Right lobe of liver (tissue), 6 donors: ENCODE measurements around the gene ZNF576. TPM values are rescaled to one million over a fixed set of nuclear protein-coding genes. Genes with fewer than 3 reads are reported as not detected.

ENCODE experiments used
- ATAC-seq, 4 donors: fragments of 200-7000 bp; cut with Tn5 transposase; one replicate each; pipeline ENCODE4 v1.9.1; 2020; ENCODE audit warnings: mild to moderate bottlenecking in 4 of 4, moderate library complexity in 4 of 4
- DNase-seq, 3 donors: peaks; one replicate each; pipeline ENCODE4 v3.0.0-alpha.2; 2020
- H3K27ac ChIP-seq, 3 donors: fragments of 200-600 bp; one replicate each; pipeline ENCODE4 v1.8.0; 2022
- H3K27me3 ChIP-seq, 2 donors: fragments of 200-600 bp; one replicate each; pipeline ENCODE4 v1.8.0; 2022
- H3K36me3 ChIP-seq, 4 donors: fragments of 200-600 bp; sonication (generic) in 1 of 4; one replicate each; pipeline versions ENCODE4 v1.5.1 to v1.8.0; 2017 to 2022; ENCODE audit warnings: control low read depth in 1 of 4
- H3K4me1 ChIP-seq, 4 donors: fragments of 200-600 bp; sonication (generic) in 1 of 4; one replicate each; pipeline versions ENCODE4 v1.5.1 to v1.8.0; 2017 to 2022; ENCODE audit warnings: control low read depth in 1 of 4
- H3K4me3 ChIP-seq, 3 donors: fragments of 200-600 bp; one replicate each; pipeline ENCODE4 v1.8.0; 2022
- H3K9me3 ChIP-seq, 4 donors: fragments of 200-600 bp; sonication (generic) in 1 of 4; one replicate each; pipeline versions ENCODE4 v1.5.1 to v1.8.0; 2017 to 2022; ENCODE audit warnings: control low read depth in 1 of 4
- POLR2A ChIP-seq: fragments of 450-650 bp; IDR thresholded peaks from one replicate; pipeline ENCODE4 v1.6.1; 2017; ENCODE audit warnings: antibody characterized with exemption, mild to moderate bottlenecking
- WGBS: methylation state at CpG from one replicate; pipeline ENCODE4 v1.1.6; 2018; ENCODE audit warnings: low coverage, low lambda C conversion rate; ENCODE audit not compliant: insufficient coverage; ENCODE audit errors: missing lambda C conversion rate; 5-methylcytosine and 5-hydroxymethylcytosine counted together
- intact Hi-C, 2 donors: fragments of 100-400 bp; cut with DNase I; formaldehyde crosslinking; loops; one replicate each; pipeline versions ENCODE4 v1.11.2 to v1.14.1; 2022
- total RNA-seq, 6 experiments: library from RNA; depleted of rRNA in 2 of 6; stranded (reverse); fragments of >200 nt in 2 of 6; fragmentation: NEBNext Ultra II Directional in 3 of 6; extraction: Animal tissue kit (Norgen Biotek cat#: 25700) in 3 of 6; gene quantifications; one replicate each; pipeline versions ENCODE4 v1.1.0 to v1.2.4, GENCODE V29; 2016 to 2023
- TF ChIP-seq, protein P1 (sequence below), 4 donors: fragments of 200-600 bp in 3 of 4; fragments of 450-650 bp in 1 of 4; IDR thresholded peaks; one replicate each; pipeline versions ENCODE4 v1.5.1 to v1.8.0; 2016 to 2022; ENCODE audit warnings: antibody characterized with exemption in 4 of 4, mild to moderate bottlenecking in 2 of 4
- donor health status: DM: no; HTN: yes; CAD: no.
- donor health status: DM: no; HTN: no; CAD: no.
- donor health status: DM: no; HTN: no; CAD: no.
- donor health status: DM: no; HTN: yes; CAD: no.
- donor health status: DM: no; HTN: yes; CAD: no.

The ZNF576 gene
- total RNA-seq, 6 experiments from 2014 or later, result 7.7 to 15.8 (median 10.3) TPM

DNA sequence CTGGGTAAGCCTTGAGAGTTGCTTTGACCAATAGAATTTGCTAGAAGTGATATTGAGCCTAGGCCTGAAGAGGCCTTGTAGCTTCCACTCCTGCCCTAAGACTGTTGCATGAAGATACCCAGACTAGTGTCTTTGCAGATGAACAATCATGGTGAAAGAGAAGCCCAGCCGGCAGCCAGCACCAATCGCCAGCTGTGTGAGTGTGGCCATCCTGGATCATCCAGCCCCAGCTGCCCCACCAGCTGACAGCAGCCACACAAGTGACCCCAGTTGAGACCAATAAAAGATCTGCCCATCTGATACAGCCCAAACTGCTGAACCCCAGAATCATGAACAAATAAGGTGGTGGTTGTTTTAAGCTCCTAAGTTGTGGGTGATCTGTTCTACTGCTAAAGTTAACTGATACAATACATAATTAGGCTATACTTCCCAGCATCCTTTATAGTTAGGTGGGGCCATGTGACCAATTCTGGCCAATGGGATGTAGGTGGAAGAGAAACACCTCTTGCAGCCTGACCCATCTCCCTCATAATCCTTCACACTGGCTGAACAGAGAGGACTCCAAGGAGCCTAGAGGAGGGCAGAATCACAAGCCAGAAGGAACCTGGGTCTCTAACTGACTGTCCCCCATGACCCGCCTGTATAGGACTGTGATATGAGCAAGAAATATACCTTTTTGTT is 32.4 kb downstream of the ZNF576 start:
- DNase-seq (no peak), ATAC-seq (no peak)
- H3K4me1 ChIP-seq, result no peaks in the 10 kb centered on the region
- H3K27ac ChIP-seq, result no peak overlapping the region
- H3K9me3 ChIP-seq, result no peaks in the 10 kb centered on the region
- no peaks in the 10 kb centered on the region for H3K36me3 ChIP-seq
- no peak overlapping the region for H3K4me3 ChIP-seq
- intact Hi-C loops, result no loop called here
- H3K27me3 ChIP-seq, result no peaks in the 10 kb centered on the region
- TF ChIP-seq, protein P1, sequence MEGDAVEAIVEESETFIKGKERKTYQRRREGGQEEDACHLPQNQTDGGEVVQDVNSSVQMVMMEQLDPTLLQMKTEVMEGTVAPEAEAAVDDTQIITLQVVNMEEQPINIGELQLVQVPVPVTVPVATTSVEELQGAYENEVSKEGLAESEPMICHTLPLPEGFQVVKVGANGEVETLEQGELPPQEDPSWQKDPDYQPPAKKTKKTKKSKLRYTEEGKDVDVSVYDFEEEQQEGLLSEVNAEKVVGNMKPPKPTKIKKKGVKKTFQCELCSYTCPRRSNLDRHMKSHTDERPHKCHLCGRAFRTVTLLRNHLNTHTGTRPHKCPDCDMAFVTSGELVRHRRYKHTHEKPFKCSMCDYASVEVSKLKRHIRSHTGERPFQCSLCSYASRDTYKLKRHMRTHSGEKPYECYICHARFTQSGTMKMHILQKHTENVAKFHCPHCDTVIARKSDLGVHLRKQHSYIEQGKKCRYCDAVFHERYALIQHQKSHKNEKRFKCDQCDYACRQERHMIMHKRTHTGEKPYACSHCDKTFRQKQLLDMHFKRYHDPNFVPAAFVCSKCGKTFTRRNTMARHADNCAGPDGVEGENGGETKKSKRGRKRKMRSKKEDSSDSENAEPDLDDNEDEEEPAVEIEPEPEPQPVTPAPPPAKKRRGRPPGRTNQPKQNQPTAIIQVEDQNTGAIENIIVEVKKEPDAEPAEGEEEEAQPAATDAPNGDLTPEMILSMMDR (IDR thresholded peaks at IDR 0.05), result no peak
- no peak for TF ChIP-seq POLR2A
- WGBS, result 83% methylated on average over 2 of the region's 3 CpGs

- Histone ChIP-seq H3K36me3 (no peaks in the 10 kb centered on the region), H3K27me3 (no peaks in the 10 kb centered on the region), H3K4me1 (no peaks in the 10 kb centered on the region), H3K9me3 (no peaks in the 10 kb centered on the region), H3K27ac (no peak overlapping the region), H3K4me3 (no peak overlapping the region)
- DNase-seq (no peak), ATAC-seq (no peak)
- intact Hi-C loops, result no loop called here
- 90% methylated on average over 4 of the region's 5 CpGs for WGBS
- TF ChIP-seq POLR2A, result no peak
- TF ChIP-seq, protein P1 (IDR thresholded peaks at IDR 0.05), result no peak
Measured at GRCh38 chr19:43631491-43631890, 35.1 kb downstream of the ZNF576 start.

DNA sequence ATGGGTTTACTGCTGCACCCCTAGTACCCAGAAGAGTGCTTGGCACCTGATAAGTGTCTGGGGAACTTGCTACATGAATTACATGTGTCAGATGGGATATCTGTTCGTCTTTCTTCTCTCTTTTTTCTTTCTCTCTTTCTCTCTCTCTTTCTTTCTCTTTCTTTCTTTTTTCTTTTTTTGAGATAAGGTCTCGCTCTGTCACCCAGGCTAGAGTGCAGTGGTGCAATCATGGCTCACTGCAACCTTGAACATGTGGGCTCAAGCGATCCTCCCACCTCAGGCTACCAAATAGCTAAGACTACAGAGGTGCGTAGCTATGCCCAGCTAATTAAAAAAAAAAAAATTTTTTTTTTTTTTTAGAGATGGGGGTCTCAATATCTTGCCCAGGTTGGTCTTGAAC is 37.1 kb downstream of the ZNF576 start:
- no peak for DNase-seq
- Histone ChIP-seq H3K4me1 (no peaks in the 10 kb centered on the region), H3K27me3 (no peaks in the 10 kb centered on the region), H3K27ac (no peak overlapping the region), H3K36me3 (no peaks in the 10 kb centered on the region), H3K4me3 (no peak overlapping the region), H3K9me3 (no peaks in the 10 kb centered on the region)
- ATAC-seq, result no peak
- TF ChIP-seq POLR2A, result no peak
- TF ChIP-seq, protein P1 (IDR thresholded peaks at IDR 0.05), result no peak
- intact Hi-C loops, result no loop called here
- 76% methylated on average over 2 of the region's 4 CpGs for WGBS

- DNase-seq (no peak), ATAC-seq (no peak)
- Histone ChIP-seq H3K27ac (no peak overlapping the region), H3K36me3 (no peaks in the 10 kb centered on the region), H3K27me3 (no peaks in the 10 kb centered on the region), H3K9me3 (no peaks in the 10 kb centered on the region), H3K4me3 (no peak overlapping the region), H3K4me1 (no peaks in the 10 kb centered on the region)
- intact Hi-C loops, result no loop called here
- TF ChIP-seq POLR2A, result no peak
- TF ChIP-seq, protein P1 (IDR thresholded peaks at IDR 0.05), result no peak
- WGBS, result 81% methylated on average over 3 of the region's 5 CpGs
Measured at GRCh38 chr19:43634068-43634467, 37.7 kb downstream of the ZNF576 start.
